ENCODE results near the gene TENM4.

TENM4 gene

DNA sequence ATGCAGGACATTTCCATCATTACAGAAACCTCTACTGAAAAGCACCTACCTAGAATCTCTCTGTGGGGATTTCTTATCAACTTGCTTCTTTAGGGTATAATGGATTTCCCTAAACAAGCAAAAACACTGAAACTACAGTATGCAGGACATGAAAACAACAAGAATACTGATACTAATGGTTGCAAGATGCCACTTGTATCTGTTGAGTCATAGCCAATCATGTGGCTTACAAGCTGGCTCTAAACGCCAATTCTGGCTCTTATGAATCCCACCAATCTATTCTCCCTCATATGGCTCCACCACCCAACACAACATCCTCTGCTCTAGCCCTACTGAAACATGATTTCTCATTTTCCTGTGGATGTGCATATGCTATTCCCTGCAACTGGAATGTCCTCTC is 22.6 kb downstream of the TENM4 start:
- Mint-ChIP-seq H3K36me3 (ENCODE audit: low read depth) (no peaks in the 10 kb centered on the region), H3K27me3 (peaks cover 5% of the 10 kb centered on the region), H3K4me3 (no peak overlapping the region), H3K27ac (no peak overlapping the region), H3K9me3 (peaks cover 9% of the 10 kb centered on the region), H3K4me1 (ENCODE audit: low read depth) (no peaks in the 10 kb centered on the region)
- no peak for DNase-seq

DNA sequence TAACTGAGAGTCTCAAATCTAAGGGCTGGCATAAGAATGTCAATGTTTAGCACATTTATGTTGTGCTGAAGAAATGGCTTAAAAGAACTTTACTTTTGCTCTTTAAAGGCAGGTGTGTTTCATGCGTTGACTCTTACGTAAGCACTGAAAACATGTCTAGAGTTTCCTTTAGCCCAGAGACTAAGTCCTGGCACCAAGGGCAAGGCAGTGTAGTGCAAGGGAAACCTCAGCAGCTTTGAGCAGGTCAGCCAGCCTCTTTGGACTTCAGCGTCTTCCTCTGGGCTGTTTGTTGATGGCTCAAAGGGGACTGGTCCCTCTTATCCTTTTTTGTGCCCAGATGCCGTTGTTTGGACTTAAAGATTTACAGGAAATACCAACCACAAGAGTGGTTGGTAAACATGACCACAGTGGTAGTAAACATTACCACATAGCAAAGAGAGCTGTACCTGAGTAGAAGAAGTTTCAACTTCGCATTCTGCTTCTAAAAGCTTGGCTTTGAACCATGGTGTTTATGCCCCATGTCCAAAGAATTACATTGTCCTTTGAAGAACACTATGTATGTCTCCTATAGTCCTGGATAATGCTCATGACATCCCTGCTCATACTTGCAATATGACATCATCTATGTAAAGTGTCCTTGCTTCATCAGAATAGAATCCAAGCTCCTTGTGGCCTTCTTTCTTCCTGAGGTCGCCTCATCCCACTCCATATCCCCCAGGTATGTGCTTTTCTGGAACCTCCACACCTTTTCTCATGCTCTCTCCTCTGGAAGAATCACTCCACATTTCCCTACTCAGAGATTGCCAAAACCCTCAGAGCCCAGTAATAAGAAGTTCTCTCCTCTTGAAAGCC is 23.5 kb downstream of the TENM4 start:
- no peak for DNase-seq
- no peaks in the 10 kb centered on the region for H3K36me3 Mint-ChIP-seq (ENCODE audit: low read depth)
- H3K4me3 Mint-ChIP-seq, result no peak overlapping the region
- peaks cover 9% of the 10 kb centered on the region for H3K9me3 Mint-ChIP-seq
- peaks cover 5% of the 10 kb centered on the region for H3K27me3 Mint-ChIP-seq
- no peaks in the 10 kb centered on the region for H3K4me1 Mint-ChIP-seq (ENCODE audit: low read depth)
- H3K27ac Mint-ChIP-seq, result no peak overlapping the region

DNA sequence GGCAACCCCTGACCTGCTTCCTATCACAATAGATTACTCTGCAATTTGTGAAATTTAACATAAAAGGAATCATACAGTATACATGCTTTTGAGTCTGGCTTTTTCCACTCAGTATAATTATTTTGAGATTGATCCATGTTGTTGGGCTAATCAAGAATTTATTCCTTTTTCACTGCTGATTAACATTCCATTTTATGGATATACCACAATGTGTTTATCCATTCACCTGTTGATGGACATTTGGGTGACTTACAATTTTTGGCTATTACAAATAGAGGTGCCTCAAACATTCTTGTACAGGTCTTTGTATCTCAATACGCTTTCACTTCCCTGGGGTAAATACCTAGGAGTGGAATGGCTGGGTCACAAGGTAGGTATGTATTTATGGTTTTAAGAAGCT is 24.9 kb downstream of the TENM4 start:
- Mint-ChIP-seq H3K9me3 (peaks cover 9% of the 10 kb centered on the region), H3K4me3 (no peak overlapping the region), H3K27me3 (no peaks in the 10 kb centered on the region), H3K4me1 (ENCODE audit: low read depth) (no peaks in the 10 kb centered on the region), H3K27ac (no peak overlapping the region), H3K36me3 (ENCODE audit: low read depth) (no peaks in the 10 kb centered on the region)
- no peak for DNase-seq

DNA sequence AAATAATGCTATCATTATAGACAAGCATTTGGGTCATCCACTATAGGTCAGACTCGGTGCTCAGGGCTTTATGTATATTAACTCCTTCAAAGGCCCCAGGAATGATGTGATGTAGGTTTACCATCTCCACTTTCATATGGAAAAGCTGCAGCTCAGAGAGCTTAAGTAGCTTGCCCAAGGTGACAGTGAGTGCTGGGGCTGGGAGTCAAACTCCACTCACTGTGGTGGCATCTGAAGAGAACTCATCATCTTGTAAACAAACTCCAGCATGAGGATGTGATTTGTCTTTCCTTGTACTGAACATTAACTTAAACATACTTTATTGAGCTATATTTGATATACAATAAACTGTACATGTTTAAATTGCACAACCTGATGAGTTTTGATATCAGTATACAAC is 25.4 kb downstream of the TENM4 start:
- no peaks in the 10 kb centered on the region for H3K27me3 Mint-ChIP-seq
- DNase-seq, result no peak
- H3K27ac Mint-ChIP-seq, result no peak overlapping the region
- H3K36me3 Mint-ChIP-seq (ENCODE audit: low read depth), result no peaks in the 10 kb centered on the region
- H3K9me3 Mint-ChIP-seq, result peaks cover 9% of the 10 kb centered on the region
- no peaks in the 10 kb centered on the region for H3K4me1 Mint-ChIP-seq (ENCODE audit: low read depth)
- H3K4me3 Mint-ChIP-seq, result no peak overlapping the region

DNA sequence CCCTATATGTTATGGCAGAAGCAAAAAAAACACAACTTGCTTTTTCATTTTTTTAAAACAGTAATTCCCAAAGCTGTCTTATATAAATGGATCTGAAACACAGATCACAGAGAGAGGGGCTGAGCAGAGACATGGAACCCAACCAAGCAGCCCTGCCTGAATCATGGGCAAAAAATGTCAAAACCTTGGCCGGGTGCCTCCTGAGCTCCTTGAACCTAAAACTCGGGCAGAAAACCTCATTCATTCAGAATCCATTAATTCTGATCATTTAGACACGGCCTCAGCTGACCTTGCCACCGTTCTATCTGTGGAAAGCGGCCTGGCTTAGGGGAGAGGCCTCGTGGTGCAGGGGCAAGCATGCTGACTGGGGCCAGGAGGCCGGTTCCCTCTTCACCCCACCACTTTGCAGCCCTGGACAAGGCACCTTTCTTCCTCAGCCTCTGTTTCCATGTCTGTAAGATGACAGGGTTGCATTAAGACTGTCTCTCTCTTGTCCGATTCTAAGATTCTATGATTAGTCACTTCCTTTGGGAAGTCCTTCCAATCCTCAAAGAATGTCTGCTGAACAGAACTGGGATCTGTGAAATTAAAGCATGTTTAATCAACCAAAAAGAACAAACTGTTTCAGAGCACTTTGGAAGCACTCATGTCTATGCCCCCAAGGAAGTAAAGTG is 26.0 kb downstream of the TENM4 start:
- no peak for DNase-seq
- H3K36me3 Mint-ChIP-seq (ENCODE audit: low read depth), result no peaks in the 10 kb centered on the region
- no peaks in the 10 kb centered on the region for H3K4me1 Mint-ChIP-seq (ENCODE audit: low read depth)
- no peak overlapping the region for H3K27ac Mint-ChIP-seq
- H3K27me3 Mint-ChIP-seq, result no peaks in the 10 kb centered on the region
- no peak overlapping the region for H3K4me3 Mint-ChIP-seq
- peaks cover 9% of the 10 kb centered on the region for H3K9me3 Mint-ChIP-seq

DNA sequence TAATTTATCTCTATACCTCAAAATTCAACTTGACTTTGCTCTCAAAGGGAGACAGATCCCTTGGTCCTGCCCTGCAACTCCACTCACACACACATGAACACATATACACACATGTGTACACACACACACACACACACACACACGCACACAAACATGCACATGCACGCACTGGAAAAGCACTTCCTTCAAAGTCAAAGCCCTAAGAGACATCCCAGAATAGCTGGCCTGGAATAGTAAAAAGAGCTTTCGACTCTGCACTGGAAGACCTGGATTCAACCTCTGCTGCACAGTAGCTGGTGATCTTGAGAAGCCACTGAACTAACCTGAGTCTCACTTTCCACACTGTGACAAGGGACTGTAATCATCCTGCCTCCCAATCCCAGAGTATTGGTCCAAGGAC is 26.8 kb downstream of the TENM4 start:
- Mint-ChIP-seq H3K27ac (no peak overlapping the region), H3K9me3 (peaks cover 9% of the 10 kb centered on the region)

DNA sequence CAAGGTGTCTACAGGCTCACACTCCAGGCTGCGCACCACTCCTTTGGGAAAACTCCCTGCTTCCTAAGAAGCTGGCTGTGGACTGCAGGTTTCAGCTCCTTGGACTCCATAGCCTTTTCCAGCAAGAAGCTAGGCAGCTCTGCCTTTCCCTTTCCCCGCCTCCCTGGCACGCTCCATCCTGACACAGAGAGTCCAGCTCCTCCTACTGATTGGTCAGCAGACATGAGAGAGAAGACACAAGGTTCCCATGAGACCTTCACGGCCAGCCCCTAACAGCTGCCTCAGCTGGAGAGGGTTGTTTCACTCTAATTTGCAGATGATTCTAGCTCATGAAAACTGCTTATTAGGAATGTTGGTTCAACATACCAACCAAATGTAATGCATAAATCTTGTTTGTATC is 27.6 kb downstream of the TENM4 start:
- no peaks in the 10 kb centered on the region for H3K4me1 Mint-ChIP-seq (ENCODE audit: low read depth)
- DNase-seq, result no peak
- H3K27me3 Mint-ChIP-seq, result no peaks in the 10 kb centered on the region
- H3K36me3 Mint-ChIP-seq (ENCODE audit: low read depth), result no peaks in the 10 kb centered on the region
- H3K9me3 Mint-ChIP-seq, result peaks cover 9% of the 10 kb centered on the region
- H3K27ac Mint-ChIP-seq, result no peak overlapping the region
- no peak overlapping the region for H3K4me3 Mint-ChIP-seq

More for the DNA sequence above, 26.8 kb downstream of the TENM4 start:
- Mint-ChIP-seq H3K4me1 (ENCODE audit: low read depth) (no peaks in the 10 kb centered on the region), H3K4me3 (no peak overlapping the region), H3K27me3 (no peaks in the 10 kb centered on the region), H3K36me3 (ENCODE audit: low read depth) (no peaks in the 10 kb centered on the region)
- no peak for DNase-seq

DNA sequence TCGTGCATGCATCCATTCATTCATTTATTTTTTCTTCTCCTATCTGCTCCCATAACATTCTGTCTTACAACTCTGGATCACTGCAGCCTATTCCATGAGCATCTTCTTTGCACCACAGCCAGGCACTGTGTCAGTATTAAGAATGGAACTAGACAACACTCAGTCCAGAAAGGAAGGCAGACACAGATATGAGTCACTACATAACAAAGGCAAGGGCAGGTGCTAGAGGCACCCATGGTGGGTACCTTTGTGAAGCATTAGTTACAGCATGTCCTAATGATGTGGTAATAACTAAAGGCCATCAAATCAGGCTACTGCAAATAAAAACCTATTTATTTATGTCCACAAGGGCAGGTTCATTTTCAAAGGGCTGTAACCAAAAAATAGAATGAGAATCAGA is 28.1 kb downstream of the TENM4 start:
- no peaks in the 10 kb centered on the region for H3K4me1 Mint-ChIP-seq (ENCODE audit: low read depth)
- no peak overlapping the region for H3K4me3 Mint-ChIP-seq
- peaks cover 9% of the 10 kb centered on the region for H3K9me3 Mint-ChIP-seq
- H3K27me3 Mint-ChIP-seq, result no peaks in the 10 kb centered on the region
- no peak overlapping the region for H3K27ac Mint-ChIP-seq
- H3K36me3 Mint-ChIP-seq (ENCODE audit: low read depth), result no peaks in the 10 kb centered on the region
- no peak for DNase-seq

DNA sequence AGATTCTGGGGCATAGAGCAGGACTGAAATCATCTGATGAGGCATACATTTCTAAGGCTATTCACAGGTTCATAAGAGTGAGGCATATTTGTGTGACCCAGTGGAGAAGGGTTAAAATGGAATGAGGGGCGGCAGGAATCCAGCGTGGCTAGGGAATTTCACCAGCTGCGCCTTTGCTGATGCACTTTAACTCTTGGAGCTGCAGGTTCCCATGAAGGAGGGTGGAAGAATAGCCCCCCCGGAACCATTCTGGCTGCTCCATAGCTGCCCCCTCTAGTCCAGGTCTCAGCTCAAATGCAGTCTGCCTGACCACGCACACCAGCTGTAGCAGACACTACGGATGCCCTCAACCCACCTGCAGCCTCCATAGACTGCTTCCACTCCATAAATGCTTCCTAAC is 31.5 kb downstream of the TENM4 start:
- no peak for DNase-seq
- no peak overlapping the region for H3K4me3 Mint-ChIP-seq
- H3K9me3 Mint-ChIP-seq, result no peaks in the 10 kb centered on the region
- H3K36me3 Mint-ChIP-seq (ENCODE audit: low read depth), result no peaks in the 10 kb centered on the region
- H3K4me1 Mint-ChIP-seq (ENCODE audit: low read depth), result no peaks in the 10 kb centered on the region
- H3K27me3 Mint-ChIP-seq, result no peaks in the 10 kb centered on the region
- H3K27ac Mint-ChIP-seq, result no peak overlapping the region

DNA sequence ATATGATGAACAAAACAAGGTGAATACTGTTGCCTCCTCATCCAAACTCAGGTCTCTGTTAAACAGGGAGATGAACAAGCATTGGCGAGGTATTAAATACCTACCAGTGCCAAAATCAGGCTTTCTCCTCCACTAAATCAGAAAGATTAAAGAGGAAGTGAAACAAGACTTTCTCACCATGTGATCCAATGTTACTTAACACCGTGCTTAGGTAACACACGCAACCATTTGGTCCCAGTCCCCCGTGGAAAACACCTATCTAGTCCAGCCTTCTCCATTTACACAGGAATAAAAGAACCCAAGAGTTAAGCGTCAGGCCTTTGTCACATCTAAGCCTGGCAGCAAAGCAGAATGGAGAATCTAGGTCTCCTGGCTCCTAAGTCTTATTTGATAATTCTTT is 34.5 kb downstream of the TENM4 start:
- no peak overlapping the region for H3K4me3 Mint-ChIP-seq
- no peaks in the 10 kb centered on the region for H3K27me3 Mint-ChIP-seq
- no peaks in the 10 kb centered on the region for H3K9me3 Mint-ChIP-seq
- DNase-seq, result no peak
- H3K36me3 Mint-ChIP-seq (ENCODE audit: low read depth), result no peaks in the 10 kb centered on the region
- no peaks in the 10 kb centered on the region for H3K4me1 Mint-ChIP-seq (ENCODE audit: low read depth)
- no peak overlapping the region for H3K27ac Mint-ChIP-seq

DNA sequence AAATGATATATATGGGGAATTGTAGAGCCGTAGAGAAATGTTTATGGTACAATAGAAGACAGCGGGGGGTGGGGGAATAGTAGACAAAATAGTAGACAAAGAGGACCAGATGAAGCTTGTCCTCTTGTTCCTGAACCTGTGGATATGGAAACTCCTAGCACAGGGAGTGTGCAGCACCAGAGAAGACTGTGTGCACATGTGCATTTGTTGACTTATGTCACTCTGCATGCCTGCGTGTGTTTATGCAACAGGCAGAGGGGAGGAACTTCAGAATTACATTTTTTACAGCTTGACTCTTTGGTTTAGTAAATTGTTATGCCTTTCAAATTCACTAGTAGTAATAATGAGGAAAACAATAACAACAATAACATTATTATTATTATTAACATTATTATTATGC is 36.0 kb downstream of the TENM4 start:
- Mint-ChIP-seq H3K4me1 (ENCODE audit: low read depth) (no peaks in the 10 kb centered on the region), H3K27me3 (no peaks in the 10 kb centered on the region), H3K4me3 (no peak overlapping the region), H3K36me3 (ENCODE audit: low read depth) (no peaks in the 10 kb centered on the region), H3K9me3 (no peaks in the 10 kb centered on the region), H3K27ac (no peak overlapping the region)
- DNase-seq, result no peak

DNA sequence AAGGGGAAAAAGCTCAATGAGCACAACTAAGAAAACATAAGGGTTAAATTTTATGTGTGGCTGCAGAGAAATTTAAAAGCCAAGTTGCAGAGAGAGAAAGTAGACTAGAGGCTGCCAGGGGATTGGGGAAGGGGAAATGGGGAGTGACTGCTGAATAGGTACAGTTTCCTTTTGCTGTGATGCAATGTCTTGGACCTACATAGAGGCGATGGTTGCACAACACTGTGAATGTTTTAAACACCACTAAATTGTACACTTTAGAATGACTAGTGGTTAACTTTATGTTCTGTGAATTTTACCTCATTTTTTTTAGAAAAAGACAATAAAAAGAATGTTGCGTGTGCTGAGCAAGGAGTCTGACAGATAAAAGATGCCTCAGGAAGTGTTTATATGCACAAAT is 36.5 kb downstream of the TENM4 start:
- Mint-ChIP-seq H3K4me1 (ENCODE audit: low read depth) (no peaks in the 10 kb centered on the region), H3K27ac (no peak overlapping the region), H3K9me3 (no peaks in the 10 kb centered on the region), H3K27me3 (no peaks in the 10 kb centered on the region), H3K4me3 (no peak overlapping the region), H3K36me3 (ENCODE audit: low read depth) (no peaks in the 10 kb centered on the region)
- no peak for DNase-seq

DNA sequence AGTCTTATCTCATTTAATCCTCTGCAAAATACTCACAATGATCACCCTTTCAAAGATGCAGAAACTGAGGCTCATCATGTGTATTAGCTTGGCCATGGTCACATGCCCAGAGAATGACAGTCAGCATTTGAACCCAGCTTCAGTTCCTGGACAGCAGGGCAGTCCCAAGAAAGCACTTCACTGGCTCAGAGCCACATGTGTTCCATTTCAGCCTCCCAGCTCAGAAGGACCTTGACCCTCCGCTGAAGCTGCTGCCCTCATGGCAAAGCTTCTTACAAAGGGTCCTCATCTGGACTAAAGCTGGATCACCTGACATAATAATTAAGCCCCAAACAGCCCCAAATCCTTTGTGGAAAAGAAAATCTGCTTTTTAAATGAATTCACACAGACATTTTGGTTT is 37.0 kb downstream of the TENM4 start:
- H3K4me3 Mint-ChIP-seq, result no peak overlapping the region
- no peaks in the 10 kb centered on the region for H3K27me3 Mint-ChIP-seq
- H3K4me1 Mint-ChIP-seq (ENCODE audit: low read depth), result no peaks in the 10 kb centered on the region
- H3K36me3 Mint-ChIP-seq (ENCODE audit: low read depth), result no peaks in the 10 kb centered on the region
- no peak for DNase-seq
- H3K9me3 Mint-ChIP-seq, result no peaks in the 10 kb centered on the region
- H3K27ac Mint-ChIP-seq, result no peak overlapping the region

DNA sequence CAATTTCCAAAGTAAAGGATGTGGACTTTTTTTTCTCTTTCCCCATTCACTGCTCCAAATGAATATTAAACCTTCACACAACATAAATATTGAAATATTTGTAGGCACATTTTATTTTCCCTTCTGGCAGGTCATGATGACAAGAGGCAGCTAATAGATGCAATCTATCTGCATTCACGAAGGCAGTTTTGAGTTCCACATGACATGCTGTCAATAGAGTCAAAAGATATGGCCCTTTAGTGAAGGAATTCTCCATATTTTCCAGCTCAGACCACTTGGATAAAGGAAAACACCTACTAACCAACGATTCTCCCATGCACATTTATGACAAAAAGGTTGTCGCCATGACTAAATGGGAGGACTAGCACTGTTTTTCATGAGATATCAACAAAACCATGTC is 37.9 kb downstream of the TENM4 start:
- no peak overlapping the region for H3K27ac Mint-ChIP-seq
- H3K4me1 Mint-ChIP-seq (ENCODE audit: low read depth), result no peaks in the 10 kb centered on the region
- no peaks in the 10 kb centered on the region for H3K36me3 Mint-ChIP-seq (ENCODE audit: low read depth)
- no peaks in the 10 kb centered on the region for H3K27me3 Mint-ChIP-seq
- no peak for DNase-seq
- no peak overlapping the region for H3K4me3 Mint-ChIP-seq
- no peaks in the 10 kb centered on the region for H3K9me3 Mint-ChIP-seq

DNA sequence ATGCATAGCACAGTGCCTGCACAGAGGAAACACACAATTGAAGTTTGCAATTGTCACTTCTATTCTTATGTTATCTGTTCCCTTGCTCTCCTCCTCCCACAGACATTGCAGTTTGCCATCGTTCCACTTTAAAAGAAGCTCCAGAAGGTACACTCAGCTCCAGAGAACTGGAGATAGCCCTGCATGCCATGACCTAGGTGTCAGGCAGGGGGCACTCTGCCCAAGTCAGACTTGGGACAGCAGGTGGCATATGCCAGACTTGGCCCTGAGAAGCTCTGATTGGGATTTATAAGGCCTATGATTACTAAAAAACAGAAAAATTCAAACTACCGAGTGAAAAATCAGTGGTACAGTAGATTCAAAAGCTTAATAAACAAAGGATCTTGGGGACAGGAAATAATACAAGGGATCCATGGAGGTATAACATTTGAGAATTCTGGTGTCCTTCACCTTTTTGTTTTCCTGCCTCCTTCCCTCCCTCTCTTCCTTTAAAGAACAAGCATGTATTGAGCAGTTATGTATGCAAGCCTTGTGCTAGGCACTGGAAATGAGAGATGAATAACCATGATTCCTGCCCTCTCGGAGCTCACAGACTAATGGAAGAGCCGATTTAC is 40.0 kb downstream of the TENM4 start:
- no peaks in the 10 kb centered on the region for H3K36me3 Mint-ChIP-seq (ENCODE audit: low read depth)
- no peaks in the 10 kb centered on the region for H3K9me3 Mint-ChIP-seq
- H3K27ac Mint-ChIP-seq, result no peak overlapping the region
- no peaks in the 10 kb centered on the region for H3K27me3 Mint-ChIP-seq
- no peak overlapping the region for H3K4me3 Mint-ChIP-seq
- no peak for DNase-seq
- no peaks in the 10 kb centered on the region for H3K4me1 Mint-ChIP-seq (ENCODE audit: low read depth)
